Heart left ventricle (tissue), 16 donors: ENCODE results near the gene KRT86. TPM values are rescaled to one million over a fixed set of nuclear protein-coding genes. Genes with fewer than 3 reads are reported as not detected.
A peak's percentile ranks its signal among the peaks of the same experiment; 100 is the strongest.
"Not testable (repeated sequence)": the region's sequence is repeated elsewhere in the genome, so short reads cannot be mapped to it uniquely, and the experiment has no call there.

ENCODE experiments used
- ATAC-seq, 4 donors: fragments of 200-7000 bp; cut with Tn5 transposase; one replicate each; pipeline ENCODE4 v1.9.1; 2020 to 2022; ENCODE audit warnings: moderate library complexity in 4 of 4, mild to moderate bottlenecking in 3 of 4, moderate number of reproducible peaks in 1 of 4
- DNase-seq, 5 donors: peaks; one replicate each; pipeline ENCODE4 v3.0.0-alpha.2; 2020
- H3K27ac ChIP-seq, 12 donors: fragments of 200-600 bp; sonication (generic) in 4 of 12; one replicate each; pipeline versions ENCODE4 v1.5.0 to v1.8.0; 2016 to 2022; ENCODE audit warnings: mild to moderate bottlenecking in 2 of 12
- H3K27me3 ChIP-seq, 9 donors: fragments of 200-600 bp; sonication (generic) in 2 of 9; one replicate each; pipeline versions ENCODE4 v1.5.1 to v1.8.0; 2016 to 2022; ENCODE audit warnings: mild to moderate bottlenecking in 3 of 9
- H3K36me3 ChIP-seq, 9 donors: fragments of 200-600 bp; sonication (generic) in 2 of 9; one replicate each; pipeline versions ENCODE4 v1.5.0 to v1.8.0; 2018 to 2022; ENCODE audit warnings: mild to moderate bottlenecking in 2 of 9
- H3K4me1 ChIP-seq, 12 donors: fragments of 200-600 bp; sonication (generic) in 4 of 12; one replicate each; pipeline versions ENCODE4 v1.5.0 to v1.8.0; 2016 to 2022; ENCODE audit warnings: mild to moderate bottlenecking in 3 of 12
- H3K4me3 ChIP-seq, 12 donors: fragments of 200-600 bp; sonication (generic) in 4 of 12; one replicate each; pipeline versions ENCODE4 v1.5.0 to v1.8.0; 2017 to 2022; ENCODE audit warnings: mild to moderate bottlenecking in 9 of 12, moderate library complexity in 4 of 12
- H3K9me3 ChIP-seq, 12 donors: fragments of 200-600 bp; sonication (generic) in 4 of 12; one replicate each; pipeline versions ENCODE4 v1.5.0 to v1.8.0; 2016 to 2022; ENCODE audit warnings: mild to moderate bottlenecking in 1 of 12
- CTCF ChIP-seq, 12 donors: fragments of 200-600 bp; sonication (generic) in 4 of 12; IDR thresholded peaks; one replicate each; pipeline versions ENCODE4 v1.5.0 to v1.8.0; 2018 to 2022; ENCODE audit warnings: antibody characterized with exemption in 12 of 12, mild to moderate bottlenecking in 5 of 12
- POLR2A ChIP-seq, 2 donors: fragments of 450-650 bp; IDR thresholded peaks; one replicate each; pipeline ENCODE4 v1.6.1; 2017; ENCODE audit warnings: antibody characterized with exemption in 2 of 2, mild to moderate bottlenecking in 2 of 2, moderate library complexity in 2 of 2
- WGBS, 4 donors: extraction: QIAGEN DNeasy Blood & Tissue Kit in 2 of 4; methylation state at CpG; one replicate each; pipeline versions ENCODE4 v1.1.5 to v1.1.7; 2013 to 2018; 5-methylcytosine and 5-hydroxymethylcytosine counted together
- intact Hi-C, 10 donors: fragments of 100-400 bp; cut with DNase I; formaldehyde crosslinking; loops; one replicate each; pipeline versions ENCODE4 v1.11.1 to v1.14.2; 2022
- polyA plus RNA-seq, 2 donors: library from polyadenylated mRNA; stranded (reverse); fragments of 200-250 nt; gene quantifications; one replicate each; pipeline ENCODE4 v1.2.3, GENCODE V29; 2013
- total RNA-seq, 9 donors: library from RNA; depleted of rRNA in 2 of 9; stranded (reverse); fragments of >200 nt in 2 of 9; fragmentation: NEBNext Ultra II Directional in 3 of 9; extraction: Animal tissue kit (Norgen Biotek cat#: 25700) in 3 of 9; gene quantifications; one replicate each; pipeline versions ENCODE4 v1.1.0 to v1.2.4, GENCODE V29; 2016 to 2023
- donor health status: ischemic (EF 13 %, LVEDD 7.1; RV severe dilation, severe dysfunction).
- donor health status: healthy with polysubstance abuse.
- donor health status: DM: no; HTN: yes; CAD: no.
- donor health status: DM: no; HTN: no; CAD: no.
- donor health status: ischemic (EF 25% LVEDD 6.9; RV normal size, moderate dysfunction).
- donor health status: ischemic (EF 25% LVEDD 5.7; RV mildly dilated, moderate dysfunction).
- donor health status: healthy.
- donor health status: DM: yes; HTN: yes; CAD: no.
- donor health status: ischemic (EF 35%, LVEDD 5.7; RV mildly dilated, moderate dysfunction).
- donor health status: nonischemic (EF 11% LVEDD 7.7; RV severe dilation, severe dysfunction).
- donor health status: DM: yes; HTN: yes; CAD: no.
- donor health status: PGD.
- donor health status: ischemic (EF 29% LVEDD 5.4; RV normal size, mild dysfunction).
- donor health status: nonischemic (EF 23%, LVEDD 6.1; RV moderate dilation, normal function).

The KRT86 gene
- total and polyA plus RNA-seq, 11 donors: not detected

DNA sequence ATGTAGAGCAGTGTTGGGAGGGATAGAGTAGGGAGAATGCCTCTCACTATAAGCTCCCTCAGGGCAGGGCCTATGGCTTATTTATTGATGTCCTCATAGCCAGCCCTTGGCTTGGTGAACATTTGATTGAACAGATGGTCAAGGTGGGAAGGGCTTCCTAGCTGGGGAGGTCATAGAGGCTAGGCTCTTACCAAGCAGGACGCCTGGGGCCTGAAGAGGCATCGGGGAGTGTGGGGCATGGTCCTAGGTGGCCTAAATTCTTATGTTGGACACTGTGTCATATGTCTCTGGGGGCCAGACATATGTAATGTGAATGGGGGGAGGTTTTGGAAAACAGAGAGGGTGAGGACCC is 17.9 kb upstream of the KRT86 start:
- intact Hi-C loops: no loop called here
- DNase-seq (no peak), ATAC-seq (no peak)
- TF ChIP-seq CTCF (IDR thresholded peaks at IDR 0.05): no peak
- no peak for TF ChIP-seq POLR2A (IDR thresholded peaks at IDR 0.05)
- Histone ChIP-seq H3K27ac (no peak overlapping the region), H3K4me3 (no peak overlapping the region), H3K36me3 (no peaks in the 10 kb centered on the region), H3K4me1 (peaks cover 0 to 13% (median 1%) of the 10 kb centered on the region in 12 donors), H3K9me3 (no peaks in the 10 kb centered on the region), H3K27me3 (peaks cover 12 to 66% (median 39%) of the 10 kb centered on the region in 9 donors)
- WGBS, 4 donors: 39 to 85% (median 65%) methylated on average over 2 of the region's 2 CpGs

DNA sequence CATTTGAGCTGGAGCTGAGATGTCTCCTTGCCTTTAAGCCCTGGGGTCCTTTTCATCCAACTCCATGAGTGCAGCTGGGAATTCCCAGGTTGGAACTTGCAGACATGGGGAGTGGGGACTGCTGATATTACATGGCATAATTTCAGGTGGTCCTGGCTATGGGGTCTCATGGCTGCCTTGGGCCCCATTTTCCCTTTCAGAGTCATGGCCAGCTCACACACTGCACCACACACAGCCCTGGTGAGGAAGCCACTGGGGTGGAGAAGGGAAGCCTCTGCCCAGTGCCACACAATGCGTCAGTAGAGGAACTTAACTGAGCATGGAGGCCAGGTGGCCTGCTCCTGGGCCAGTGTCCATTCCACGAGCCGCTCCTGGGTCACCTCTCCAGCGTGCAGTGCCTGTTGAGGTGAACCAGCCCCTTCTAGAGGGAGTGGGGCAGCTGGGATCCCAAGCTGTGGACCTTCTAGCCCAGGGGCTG is 17.3 kb upstream of the KRT86 start:
- no peak overlapping the region for H3K4me3 ChIP-seq
- TF ChIP-seq POLR2A (IDR thresholded peaks at IDR 0.05) (no peak), CTCF (IDR thresholded peaks at IDR 0.05) (no peak)
- 88 to 93% (median 90%) methylated on average over 3 to 4 of the region's 4 CpGs for WGBS, 4 donors
- DNase-seq (no peak), ATAC-seq (peak in 1 of 4 donors; percentile 18)
- H3K36me3 ChIP-seq: no peaks in the 10 kb centered on the region
- no peaks in the 10 kb centered on the region for H3K9me3 ChIP-seq
- H3K27me3 ChIP-seq: peaks cover 12 to 71% (median 39%) of the 10 kb centered on the region in 9 donors
- no peak overlapping the region for H3K27ac ChIP-seq
- peaks cover 0 to 13% (median 1%) of the 10 kb centered on the region in 12 donors for H3K4me1 ChIP-seq
- intact Hi-C loops: no loop called here

DNA sequence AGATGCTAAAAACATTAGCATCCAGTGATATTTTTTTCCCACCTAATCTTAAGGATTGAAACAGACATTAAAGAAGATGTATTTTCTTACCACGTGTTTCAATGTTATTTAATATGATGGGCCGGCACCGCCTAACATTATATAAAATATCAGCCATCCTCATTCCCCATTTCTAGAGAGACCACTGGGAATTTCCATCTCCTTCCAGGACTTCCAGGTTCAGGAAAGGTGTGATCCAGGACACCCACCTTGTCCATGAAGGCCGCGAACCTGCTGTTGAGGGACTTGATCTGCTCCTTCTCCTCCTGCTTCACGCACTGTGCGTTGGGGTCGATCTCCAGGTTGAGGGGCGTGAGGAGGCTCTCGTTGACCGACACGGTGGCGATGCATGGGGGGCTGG is 16.5 kb upstream of the KRT86 start:
- DNase-seq, H3K27ac ChIP-seq, intact Hi-C loops, ATAC-seq, H3K36me3 ChIP-seq, H3K9me3 ChIP-seq: not testable (repeated sequence)
- Histone ChIP-seq H3K4me3 (peak overlapping the region in 1 of 12 donors; percentile 28), H3K27me3 (peaks cover 12 to 75% (median 39%) of the 10 kb centered on the region in 9 donors), H3K4me1 (peaks cover 0 to 13% (median 1%) of the 10 kb centered on the region in 12 donors)
- WGBS, 4 donors: 46 to 54% (median 49%) methylated on average over 13 of the region's 13 CpGs

GRCh38 chr12:52258335-52258901 is 16.0 kb upstream of the KRT86 start:
- Histone ChIP-seq H3K27ac (no peak overlapping the region), H3K36me3 (no peaks in the 10 kb centered on the region), H3K9me3 (no peaks in the 10 kb centered on the region), H3K27me3 (peaks cover 12 to 80% (median 39%) of the 10 kb centered on the region in 9 donors), H3K4me3 (peak overlapping the region in 6 of 12 donors; percentile 7 to 28 (median 19)), H3K4me1 (peaks cover 0 to 13% (median 1%) of the 10 kb centered on the region in 12 donors)
- no peak for TF ChIP-seq POLR2A (IDR thresholded peaks at IDR 0.05)
- peak in 1 of 12 donors; percentile 21 for TF ChIP-seq CTCF (IDR thresholded peaks at IDR 0.05)
- DNase-seq (no peak), ATAC-seq (peak in 2 of 4 donors; percentile 18 to 50)
- intact Hi-C loops: no loop called here
- WGBS, 4 donors: 3 to 8% (median 6%) methylated on average over 25 to 72 of the region's 72 CpGs
